ENCODE measurements around the gene ATRN. TPM values are rescaled to one million over a fixed set of nuclear protein-coding genes. Genes with fewer than 3 reads are reported as not detected.

Gene ATRN
- total RNA-seq, 1 donor from 2014 or later = 31.6 TPM

DNA sequence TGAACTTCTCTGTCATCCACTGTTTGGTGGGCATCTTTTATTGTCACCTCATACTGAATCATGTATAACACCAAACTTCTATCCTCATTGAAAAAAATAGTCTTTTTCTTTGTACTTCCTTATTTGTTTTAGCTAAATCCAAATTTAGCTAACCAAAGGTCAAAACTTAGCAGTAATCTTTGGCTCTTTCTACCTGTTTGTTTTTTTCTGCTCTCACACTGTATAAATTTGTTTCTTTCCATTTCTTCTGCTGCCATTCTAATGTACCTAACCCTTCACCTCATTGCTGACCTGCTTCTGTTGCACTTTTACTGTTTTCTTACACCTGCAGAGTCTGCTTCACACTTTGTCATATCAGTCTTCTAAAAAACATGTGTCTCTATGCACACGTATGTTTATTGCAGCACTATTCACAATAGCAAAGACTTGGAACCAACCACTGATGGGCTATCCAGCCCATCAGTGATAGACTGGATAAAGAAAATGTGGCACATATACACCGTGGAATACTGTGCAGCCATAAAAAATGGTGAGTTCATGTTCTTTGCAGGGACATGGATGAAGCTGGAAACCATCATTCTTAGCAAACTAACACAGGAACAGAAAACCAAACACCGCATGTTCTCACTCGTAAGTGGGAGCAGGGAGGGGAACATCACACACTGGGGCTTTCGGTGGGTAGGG lies 7.2 kb downstream of the ATRN start:
- no peak overlapping the region for H3K27ac ChIP-seq
- H3K4me1 ChIP-seq = peaks cover 10% of the 10 kb centered on the region
- ATAC-seq (no peak), DNase-seq (no peak)
- TF ChIP-seq, protein P1, sequence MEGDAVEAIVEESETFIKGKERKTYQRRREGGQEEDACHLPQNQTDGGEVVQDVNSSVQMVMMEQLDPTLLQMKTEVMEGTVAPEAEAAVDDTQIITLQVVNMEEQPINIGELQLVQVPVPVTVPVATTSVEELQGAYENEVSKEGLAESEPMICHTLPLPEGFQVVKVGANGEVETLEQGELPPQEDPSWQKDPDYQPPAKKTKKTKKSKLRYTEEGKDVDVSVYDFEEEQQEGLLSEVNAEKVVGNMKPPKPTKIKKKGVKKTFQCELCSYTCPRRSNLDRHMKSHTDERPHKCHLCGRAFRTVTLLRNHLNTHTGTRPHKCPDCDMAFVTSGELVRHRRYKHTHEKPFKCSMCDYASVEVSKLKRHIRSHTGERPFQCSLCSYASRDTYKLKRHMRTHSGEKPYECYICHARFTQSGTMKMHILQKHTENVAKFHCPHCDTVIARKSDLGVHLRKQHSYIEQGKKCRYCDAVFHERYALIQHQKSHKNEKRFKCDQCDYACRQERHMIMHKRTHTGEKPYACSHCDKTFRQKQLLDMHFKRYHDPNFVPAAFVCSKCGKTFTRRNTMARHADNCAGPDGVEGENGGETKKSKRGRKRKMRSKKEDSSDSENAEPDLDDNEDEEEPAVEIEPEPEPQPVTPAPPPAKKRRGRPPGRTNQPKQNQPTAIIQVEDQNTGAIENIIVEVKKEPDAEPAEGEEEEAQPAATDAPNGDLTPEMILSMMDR (IDR thresholded peaks at IDR 0.05) = no peak
- H3K36me3 ChIP-seq = peaks cover 6% of the 10 kb centered on the region
- no peaks in the 10 kb centered on the region for H3K9me3 ChIP-seq
- H3K4me3 ChIP-seq = no peak overlapping the region
- no peaks in the 10 kb centered on the region for H3K27me3 ChIP-seq
- intact Hi-C loops (cut with DNase I) = no loop called here

DNA sequence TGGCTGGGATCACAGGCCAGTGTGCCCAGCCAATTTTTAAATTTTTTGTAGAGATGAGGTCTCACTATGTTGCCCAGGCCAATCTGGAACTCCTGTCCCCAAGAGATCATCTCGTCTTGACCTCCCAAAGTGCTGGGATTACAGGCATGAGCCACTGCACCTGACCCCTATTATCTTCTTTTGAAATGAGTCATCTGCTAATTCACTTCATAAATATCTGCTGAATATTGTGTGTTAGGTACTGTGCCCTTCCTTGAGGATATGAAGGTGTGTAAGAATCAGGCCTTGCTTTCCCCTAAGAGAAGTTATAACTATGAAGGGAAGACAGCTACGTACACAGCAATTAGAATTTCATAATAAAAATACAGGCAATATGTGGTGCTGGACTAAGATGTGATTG lies 8.2 kb downstream of the ATRN start:
- Histone ChIP-seq H3K9me3 (no peaks in the 10 kb centered on the region), H3K4me3 (no peak overlapping the region), H3K4me1 (no peaks in the 10 kb centered on the region), H3K36me3 (peaks cover 6% of the 10 kb centered on the region), H3K27ac (no peak overlapping the region), H3K27me3 (no peaks in the 10 kb centered on the region)
- intact Hi-C loops (cut with DNase I) = no loop called here
- ATAC-seq (no peak), DNase-seq (no peak)
- TF ChIP-seq, protein P1 (IDR thresholded peaks at IDR 0.05) = no peak

DNA sequence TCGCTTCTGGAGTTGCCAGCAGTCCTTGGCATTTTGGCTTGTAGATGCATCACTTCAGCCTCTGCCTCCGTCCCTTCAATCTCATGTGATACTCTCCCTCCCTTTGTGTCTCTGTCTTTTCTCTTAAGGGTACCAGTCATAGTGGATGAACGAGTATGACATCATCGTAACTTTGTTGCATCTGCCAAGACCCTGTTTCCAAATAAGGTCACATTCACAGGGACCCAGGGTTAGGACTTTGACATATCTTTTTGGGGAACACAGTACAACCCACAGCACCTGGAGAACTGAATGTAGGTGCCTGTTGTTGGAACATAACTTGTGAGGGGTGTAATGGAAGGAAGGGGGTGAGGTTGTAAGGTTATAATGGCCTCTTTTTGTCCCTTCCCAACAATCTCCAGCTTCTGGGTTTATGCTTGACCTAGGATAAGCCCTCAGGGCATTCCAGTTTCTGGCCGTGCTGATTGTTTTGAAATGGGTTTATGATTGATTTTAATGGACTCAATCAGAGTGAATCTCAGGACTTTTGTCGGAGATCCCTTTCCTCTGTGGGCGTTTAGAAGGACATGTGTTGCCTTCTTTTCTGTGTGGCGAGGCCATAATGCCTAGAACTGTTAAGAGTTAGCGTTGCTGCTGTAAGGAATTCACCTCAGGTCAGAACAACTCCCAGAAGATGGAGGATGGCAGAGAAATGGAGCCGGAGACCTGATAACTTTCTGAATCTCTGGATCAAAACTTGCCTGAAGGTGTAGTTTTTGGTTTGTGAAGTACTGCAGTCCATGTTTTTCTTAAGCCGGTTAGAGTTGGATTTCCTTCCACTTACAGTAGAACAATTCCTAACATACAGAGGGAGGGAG lies 9.2 kb downstream of the ATRN start:
- ATAC-seq = no peak
- DNase-seq = no peak
- Histone ChIP-seq H3K27me3 (no peaks in the 10 kb centered on the region), H3K4me1 (no peaks in the 10 kb centered on the region), H3K36me3 (peaks cover 6% of the 10 kb centered on the region), H3K27ac (no peak overlapping the region), H3K9me3 (no peaks in the 10 kb centered on the region), H3K4me3 (no peak overlapping the region)
- TF ChIP-seq, protein P1 (IDR thresholded peaks at IDR 0.05) = no peak
- intact Hi-C loops (cut with DNase I) = no loop called here

DNA sequence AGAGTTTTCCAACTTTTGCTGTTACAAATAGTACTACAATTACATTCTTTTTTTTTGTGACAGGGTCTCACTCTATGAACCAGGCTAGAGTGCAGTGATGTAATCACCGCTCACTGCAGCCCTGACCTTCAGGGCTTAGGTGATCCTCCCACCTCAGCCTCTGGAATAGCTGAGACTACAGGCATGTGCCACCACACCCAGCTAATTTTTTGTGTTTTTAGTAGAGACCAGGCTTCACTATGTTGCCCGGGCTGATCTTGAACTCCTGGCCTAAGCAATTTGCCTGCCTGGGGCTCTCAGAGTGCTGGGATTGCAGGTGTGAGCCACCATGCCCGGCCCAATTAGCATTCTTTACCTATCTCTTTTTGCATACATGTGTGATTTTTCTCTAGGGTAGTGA lies 12.5 kb downstream of the ATRN start:
- intact Hi-C loops (cut with DNase I) = no loop called here
- Histone ChIP-seq H3K4me3 (no peak overlapping the region), H3K9me3 (no peaks in the 10 kb centered on the region), H3K4me1 (no peaks in the 10 kb centered on the region), H3K27me3 (no peaks in the 10 kb centered on the region), H3K27ac (no peak overlapping the region), H3K36me3 (peaks cover 6% of the 10 kb centered on the region)
- TF ChIP-seq, protein P1 (IDR thresholded peaks at IDR 0.05) = no peak
- no peak for ATAC-seq
- DNase-seq = no peak

DNA sequence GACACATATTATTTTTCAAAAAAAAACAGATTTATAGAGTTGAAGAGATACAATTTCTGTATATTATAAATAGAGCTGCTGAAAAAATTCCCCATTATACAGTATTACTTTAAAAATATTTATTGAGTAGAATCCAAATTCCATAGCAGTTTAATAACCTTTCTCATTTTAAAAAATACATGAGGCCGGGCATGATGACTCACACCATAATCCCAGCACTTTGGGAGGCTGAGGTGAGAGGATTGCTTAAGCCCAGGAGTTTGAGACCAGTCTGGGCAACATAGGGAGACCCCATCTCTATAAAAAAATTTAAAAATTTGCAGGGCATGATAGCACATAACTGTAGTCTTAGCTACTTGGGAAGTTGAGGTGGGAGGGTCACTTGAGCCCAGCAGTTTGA lies 13.0 kb downstream of the ATRN start:
- H3K27ac ChIP-seq = no peak overlapping the region
- H3K27me3 ChIP-seq = no peaks in the 10 kb centered on the region
- ATAC-seq = no peak
- H3K9me3 ChIP-seq = no peaks in the 10 kb centered on the region
- H3K4me3 ChIP-seq = no peak overlapping the region
- H3K4me1 ChIP-seq = no peaks in the 10 kb centered on the region
- DNase-seq = no peak
- TF ChIP-seq, protein P1 (IDR thresholded peaks at IDR 0.05) = no peak
- intact Hi-C loops (cut with DNase I) = no loop called here
- H3K36me3 ChIP-seq = peaks cover 6% of the 10 kb centered on the region
